GM18520 (cell line): ENCODE results near the gene DNAJC19.
"Not testable (repeated sequence)": the region's sequence is repeated elsewhere in the genome, so short reads cannot be mapped to it uniquely, and the experiment has no call there.

Experiments used
- ATAC-seq: cut with Tn5 transposase; IDR thresholded peaks from one replicate; pipeline ENCODE4 v1.9.1; 2021; ENCODE audit not compliant: unreplicated experiment

The DNAJC19 gene

DNA sequence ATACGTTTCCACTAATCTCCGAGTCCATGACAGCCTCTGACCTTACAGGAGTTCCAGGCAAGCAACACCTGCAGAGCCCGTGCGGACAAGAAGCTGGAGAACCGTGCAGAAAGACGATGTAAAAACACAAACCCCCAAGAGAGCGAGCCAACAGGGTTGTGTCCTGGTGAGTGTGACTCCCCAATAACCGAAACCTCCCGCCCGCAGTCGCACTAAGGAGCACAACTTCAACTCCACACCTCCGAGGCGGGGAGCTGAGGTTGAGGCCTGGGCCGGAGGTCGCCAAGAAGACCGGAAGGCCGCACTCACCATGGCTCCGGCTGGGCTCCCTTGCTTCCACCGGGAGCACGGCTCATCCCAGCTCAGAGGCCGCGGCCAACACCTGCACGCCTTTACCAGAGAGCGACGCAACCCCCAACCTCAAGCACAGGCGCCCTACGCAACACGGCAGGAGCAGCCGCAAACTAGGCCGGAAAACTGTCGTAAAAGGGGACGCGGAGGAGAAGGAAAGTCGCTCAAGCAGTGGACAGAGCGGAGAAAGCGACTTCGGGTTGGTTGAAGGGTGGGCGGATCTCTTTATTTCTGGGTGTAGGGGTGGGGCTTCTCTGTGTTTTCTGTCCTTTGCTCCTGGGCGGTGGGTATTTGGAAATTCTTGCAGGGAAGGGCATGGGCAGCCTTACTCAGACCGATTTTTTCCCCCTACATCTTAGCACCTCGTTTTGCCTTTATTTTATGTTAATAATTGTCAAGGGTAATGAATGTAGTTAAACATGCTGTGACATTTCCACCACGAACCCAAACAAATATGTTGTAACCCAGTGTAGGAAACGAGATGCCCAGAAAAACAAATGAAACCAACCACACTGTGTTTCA, at the start of gene DNAJC19:
Gene DNAJC19 (minus strand): TSS at position 446 of the 873 bp plus-strand sequence. CDS start 134 bp downstream, at position 312.
- ATAC-seq: peak; percentile 89

- no peak for ATAC-seq
Observed at GRCh38 chr3:181030948-181031347, 41.4 kb upstream of the DNAJC19 start.

DNA sequence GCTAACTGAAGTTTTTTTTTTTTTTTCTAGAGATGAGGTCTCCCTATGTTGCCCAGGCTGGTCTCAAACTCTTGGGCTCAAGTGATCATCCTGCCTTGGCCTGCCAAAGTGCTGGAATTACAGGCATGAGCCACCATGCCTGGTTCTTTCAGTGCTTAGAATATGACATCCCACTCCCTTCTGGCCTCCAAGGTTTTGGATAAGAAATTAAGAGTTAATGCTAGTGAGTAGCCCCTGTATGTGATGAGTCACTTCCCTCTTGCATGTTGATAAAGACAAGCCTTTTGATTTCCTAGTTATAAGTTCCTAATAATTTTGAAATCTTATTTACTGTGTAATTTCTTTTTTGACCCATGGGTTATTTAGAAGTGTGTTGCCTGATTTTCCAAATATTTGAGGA, 35.7 kb upstream of the DNAJC19 start:
- no peak for ATAC-seq

DNA sequence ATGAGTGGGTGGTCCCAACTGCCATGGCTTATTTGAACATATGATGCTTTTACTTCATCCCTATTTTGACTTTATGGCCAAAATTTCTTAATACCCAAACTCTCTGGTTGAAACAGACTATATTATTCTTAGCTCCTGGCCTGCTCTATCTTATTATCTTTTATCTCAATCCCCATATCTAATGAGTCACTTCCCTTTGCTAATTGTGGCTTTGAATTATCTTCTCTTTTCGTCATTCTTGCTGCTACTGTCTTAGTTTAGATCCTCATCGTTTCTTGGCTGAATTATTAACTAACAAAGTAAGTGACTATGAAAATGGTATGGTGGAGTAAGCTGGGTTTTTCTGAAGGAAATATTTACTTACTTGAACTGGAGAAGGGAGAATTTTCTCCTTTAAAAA, 28.2 kb upstream of the DNAJC19 start:
- no peak for ATAC-seq

DNA sequence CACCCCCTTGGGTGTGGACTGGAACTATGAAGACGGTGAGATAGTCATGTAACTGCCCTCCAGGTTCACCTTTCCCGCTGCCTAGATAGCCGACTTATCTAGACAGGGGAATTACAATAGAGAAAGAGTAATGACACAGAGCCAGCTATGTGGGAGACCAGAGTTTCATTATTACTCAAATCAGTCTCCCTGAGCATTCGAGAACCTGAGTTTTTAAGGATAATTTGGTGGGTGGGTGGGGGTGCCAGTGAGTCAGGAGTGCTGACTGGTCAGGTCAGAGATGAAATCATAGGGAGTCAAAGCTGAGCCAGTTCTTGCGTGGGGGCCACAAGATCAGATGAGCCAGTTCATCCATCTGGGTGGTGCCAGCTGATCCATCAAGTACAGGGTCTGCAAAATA, 19.7 kb upstream of the DNAJC19 start:
- ATAC-seq: no peak

- no peak for ATAC-seq
Observed at GRCh38 chr3:181008796-181009195, 19.3 kb upstream of the DNAJC19 start.

- ATAC-seq: no peak
Observed at GRCh38 chr3:181007262-181007661, 17.7 kb upstream of the DNAJC19 start.

DNA sequence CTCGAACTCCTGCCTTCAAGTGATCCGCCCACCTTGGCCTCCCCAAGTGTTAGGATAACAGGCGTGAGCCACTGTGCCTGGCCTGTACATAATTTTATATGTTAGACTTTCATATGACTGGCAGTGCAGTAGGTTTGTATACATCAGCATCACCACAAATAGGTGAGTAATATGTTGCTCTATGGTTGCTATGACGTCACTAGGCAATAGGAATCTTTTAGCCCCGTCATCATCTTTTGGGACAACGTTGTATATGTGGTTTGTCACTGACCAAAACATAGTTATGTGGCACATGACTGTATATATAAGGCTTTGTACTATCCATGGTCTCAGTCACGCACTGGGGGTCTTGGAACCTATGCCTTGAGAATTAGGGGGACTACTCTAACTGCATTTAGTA, 17.0 kb upstream of the DNAJC19 start:
- ATAC-seq: no peak

- not testable (repeated sequence) for ATAC-seq
Observed at GRCh38 chr3:181003469-181003868, 13.9 kb upstream of the DNAJC19 start.

- ATAC-seq: not testable (repeated sequence)
Observed at GRCh38 chr3:181002331-181002730, 12.8 kb upstream of the DNAJC19 start.

DNA sequence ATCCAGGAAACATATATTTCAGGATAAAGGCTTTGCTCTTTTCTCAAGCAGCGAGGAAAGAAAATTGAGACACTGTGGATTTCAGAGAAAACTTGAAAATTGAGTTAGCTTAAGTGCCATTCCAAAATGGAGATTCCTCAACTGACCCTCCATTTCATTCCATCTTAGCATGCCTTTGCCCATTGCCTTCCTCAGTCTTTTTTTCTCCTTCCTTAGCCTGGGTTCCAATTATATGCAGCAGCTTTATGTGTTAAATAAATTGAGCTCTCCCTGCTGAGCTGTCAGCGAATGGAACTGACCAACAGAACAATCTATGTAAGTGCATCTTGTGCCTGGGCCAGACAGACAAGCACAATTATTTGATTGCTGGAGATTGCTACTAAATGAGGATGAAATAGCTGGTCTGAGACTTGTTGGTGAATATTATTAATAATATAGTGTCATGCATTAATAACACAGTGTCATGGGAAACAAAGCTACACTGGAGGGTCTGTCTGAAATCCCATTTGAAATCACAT, 6.9 kb upstream of the DNAJC19 start:
- no peak for ATAC-seq

GRCh38 chr3:180990505-180990904, 969 bp upstream of the DNAJC19 start:
- ATAC-seq: no peak

DNA sequence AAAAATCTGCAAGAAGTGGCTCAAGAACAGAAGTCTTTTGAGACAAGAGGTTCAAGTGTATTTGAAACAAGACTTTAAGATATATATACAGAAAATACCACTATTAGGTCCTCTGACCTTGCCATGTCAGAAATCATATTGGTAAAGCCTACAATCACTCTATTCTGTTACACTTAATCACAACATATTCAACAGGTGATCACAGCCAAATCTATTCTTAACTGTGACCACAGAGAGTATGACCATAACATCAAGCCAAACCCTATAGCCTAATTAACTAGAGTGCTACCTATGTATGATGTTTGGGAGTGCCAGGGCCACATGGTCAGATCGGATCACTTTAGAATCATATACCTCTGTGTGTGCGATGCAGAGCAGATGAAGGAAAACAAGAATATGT, 2.2 kb downstream of the DNAJC19 start:
- ATAC-seq: no peak

GRCh38 chr3:180986366-180986765, 3.2 kb downstream of the DNAJC19 start:
- ATAC-seq: not testable (repeated sequence)

DNA sequence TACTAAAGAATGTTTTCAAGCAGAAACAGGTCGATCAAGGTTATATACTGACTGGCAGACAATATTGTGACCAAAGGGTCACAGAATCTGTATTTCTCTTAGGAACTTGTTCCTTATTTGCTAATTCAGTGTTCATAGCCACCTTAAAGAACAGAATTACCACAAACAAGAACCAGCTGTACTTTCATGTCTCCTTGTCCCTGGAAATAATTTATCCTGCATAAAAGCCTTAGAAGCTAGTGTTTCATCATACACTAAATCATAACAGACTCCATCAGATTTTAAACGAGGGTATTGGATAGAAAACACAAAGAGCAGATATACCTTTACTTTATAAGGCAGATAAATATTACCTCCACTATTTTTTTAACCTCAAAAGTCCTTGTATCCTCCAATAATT, 6.4 kb downstream of the DNAJC19 start:
- no peak for ATAC-seq

DNA sequence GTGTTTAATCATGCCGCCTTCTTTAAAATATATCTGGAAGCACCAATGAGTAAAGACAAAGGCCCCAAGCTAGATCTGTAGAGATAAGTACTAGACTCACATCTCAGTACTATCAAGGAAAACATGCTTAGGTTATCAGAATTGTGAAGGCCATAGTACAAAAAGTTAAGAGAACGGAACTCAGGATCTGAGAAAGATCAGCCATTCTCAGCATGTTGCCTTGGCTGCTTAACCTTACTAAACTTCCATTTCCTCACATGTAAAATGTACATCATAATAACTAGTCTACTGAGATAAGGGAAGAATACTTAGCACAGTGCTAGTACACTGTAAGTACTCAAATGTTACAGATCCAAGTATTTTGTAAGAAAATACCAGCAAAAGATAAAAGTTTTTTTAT, 7.6 kb downstream of the DNAJC19 start:
- ATAC-seq: no peak

- ATAC-seq: no peak
Observed at GRCh38 chr3:180980611-180981010, 8.9 kb downstream of the DNAJC19 start.

DNA sequence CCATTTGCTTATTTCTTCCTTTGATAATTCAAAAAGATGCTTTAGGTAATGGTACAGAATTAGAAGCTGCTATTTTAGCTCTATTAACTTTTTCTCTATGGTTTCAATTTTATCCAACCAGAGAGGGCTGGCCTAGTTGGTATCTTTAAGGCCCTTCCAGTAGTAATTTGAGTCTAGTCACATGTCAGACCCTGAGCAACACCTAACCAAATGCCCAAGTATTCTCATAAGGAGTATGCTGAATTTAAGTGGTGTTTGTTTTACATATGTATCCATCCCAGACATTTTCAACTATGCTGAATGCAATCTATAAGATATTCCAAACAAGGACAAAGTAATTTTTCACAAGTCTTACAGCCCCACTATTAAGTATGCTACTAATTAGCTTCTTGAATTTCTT, 9.6 kb downstream of the DNAJC19 start:
- no peak for ATAC-seq

GRCh38 chr3:180977498-180977897, 12.0 kb downstream of the DNAJC19 start:
- no peak for ATAC-seq

DNA sequence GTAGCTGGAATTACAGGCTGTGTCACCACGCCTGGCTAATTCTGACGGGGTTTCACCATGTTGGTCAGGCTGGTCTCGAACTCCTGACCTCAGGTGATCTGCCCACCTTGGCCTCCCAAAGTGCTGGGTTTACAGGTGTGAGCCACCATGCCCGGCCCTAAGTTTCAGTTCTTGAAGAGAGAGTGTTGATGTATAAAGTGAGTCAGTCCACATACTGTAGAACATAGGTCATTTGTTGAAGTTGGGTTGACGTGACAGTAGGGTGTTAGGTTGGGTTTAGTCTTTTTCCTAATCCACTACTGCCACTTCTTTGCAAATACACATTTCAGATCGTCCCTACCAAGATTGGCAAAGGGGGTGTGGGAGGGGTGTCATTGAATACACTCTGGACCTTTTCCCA, 15.2 kb downstream of the DNAJC19 start:
- no peak for ATAC-seq

- ATAC-seq: peak; percentile 45
Observed at GRCh38 chr3:180973543-180973942, 16.0 kb downstream of the DNAJC19 start.

DNA sequence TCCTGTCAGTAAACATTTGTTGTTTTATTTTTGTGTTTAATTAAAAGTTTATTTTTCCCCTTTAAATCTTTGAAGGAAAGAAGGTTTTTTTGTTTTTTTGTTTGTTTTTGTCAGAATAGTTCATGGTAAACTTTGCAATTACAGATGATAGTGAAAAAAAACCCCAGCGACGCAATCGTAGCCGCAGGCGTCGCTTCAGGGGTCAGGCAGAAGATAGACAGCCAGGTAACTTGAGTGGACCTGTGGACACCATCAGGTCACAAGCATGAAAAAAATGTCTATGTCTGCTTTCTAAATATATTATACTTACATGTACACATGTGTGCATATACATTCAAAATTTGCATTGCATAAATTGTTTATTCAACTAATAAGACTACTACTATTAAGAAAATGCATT, 18.6 kb downstream of the DNAJC19 start:
- ATAC-seq: no peak

DNA sequence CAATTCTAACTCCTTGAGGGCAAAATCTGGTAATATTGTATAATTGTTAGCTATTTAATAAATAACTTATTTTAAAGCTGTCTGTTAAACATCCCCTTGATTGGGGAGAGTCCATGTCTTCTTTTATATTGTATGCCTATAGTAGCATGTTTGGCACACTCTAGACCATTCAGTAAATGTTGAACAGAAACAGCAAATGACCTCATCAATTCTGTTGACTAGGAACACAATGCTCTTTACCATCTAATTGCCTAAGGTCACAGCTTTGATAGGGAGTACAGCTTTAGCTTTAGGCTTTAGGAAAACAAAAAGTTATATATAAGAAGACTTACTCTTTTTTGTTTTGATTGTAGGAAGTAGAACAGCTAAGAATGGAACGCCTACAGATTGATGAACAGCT, 27.0 kb downstream of the DNAJC19 start:
- no peak for ATAC-seq
